A673 (cell line): ENCODE results near the gene ATRNL1. TPM values are rescaled to one million over a fixed set of nuclear protein-coding genes. Genes with fewer than 3 reads are reported as not detected.

Experiments used
- BruUV-seq: library from RNA; stranded (reverse); fragments of 400-500 nt; replicated peaks from 2 replicates; lab custom pipeline; 2021; lab: Mats Ljungman, UMichigan
- CTCF ChIA-PET: fragments of 300-600 bp; sonication (Branson Sonifier 250); formaldehyde crosslinking; loops from one replicate; lab custom pipeline; 2022; ENCODE audit warnings: antibody characterized with exemption; lab: Charles Lee
- POLR2A ChIA-PET: fragments of 300-600 bp; sonication (Branson Sonifier 250); formaldehyde crosslinking; loops from one replicate; lab custom pipeline; 2022; ENCODE audit warnings: antibody characterized with exemption; ENCODE audit not compliant: low non-redundant PET; lab: Charles Lee
- DNase-seq: peaks from one replicate; pipeline ENCODE4 v3.0.0-alpha.2; 2015; ENCODE audit warnings: low spot score
- H3K27ac ChIP-seq: fragments of 200-600 bp; sonication (generic); 2 replicates; pipeline ENCODE4 v1.5.1; 2016; ENCODE audit warnings: mixed run types, low read depth, mild to moderate bottlenecking, mixed read lengths, antibody characterized with exemption, low read length; ENCODE audit not compliant: poor library complexity, severe bottlenecking
- H3K27me3 ChIP-seq: fragments of 200-600 bp; sonication (generic); replicated peaks from 2 replicates; pipeline ENCODE4 v1.6.1; 2017; ENCODE audit warnings: mixed run types, low read depth, mild to moderate bottlenecking, mixed read lengths, antibody characterized with exemption, low read length; ENCODE audit not compliant: insufficient read depth, poor library complexity
- H3K36me3 ChIP-seq: fragments of 200-600 bp; sonication (generic); 2 replicates; pipeline ENCODE4 v1.6.1; 2016; ENCODE audit warnings: mixed run types, mild to moderate bottlenecking, mixed read lengths, antibody characterized with exemption, low read length; ENCODE audit not compliant: insufficient read depth, poor library complexity, severe bottlenecking
- H3K4me1 ChIP-seq: fragments of 200-600 bp; sonication (generic); 2 replicates; pipeline ENCODE4 v1.6.1; 2017; ENCODE audit warnings: mixed run types, mild to moderate bottlenecking, mixed read lengths, antibody characterized with exemption, low read length; ENCODE audit not compliant: insufficient read depth, poor library complexity, severe bottlenecking
- H3K4me3 ChIP-seq: fragments of 200-600 bp; sonication (generic); 2 replicates; pipeline ENCODE4 v1.5.1; 2016; ENCODE audit warnings: low read depth, mixed run types, mild to moderate bottlenecking, mixed read lengths, low read length; ENCODE audit not compliant: poor library complexity, severe bottlenecking
- H3K9me3 ChIP-seq: fragments of 200-600 bp; sonication (generic); 2 replicates; pipeline ENCODE4 v1.6.1; 2016; ENCODE audit warnings: mixed run types, low read depth, mild to moderate bottlenecking, mixed read lengths, antibody characterized with exemption, low read length; ENCODE audit not compliant: poor library complexity, severe bottlenecking
- CTCF ChIP-seq: fragments of 300-800, 200-600 bp; sonication (generic); conservative IDR thresholded peaks from 2 replicates; pipeline ENCODE4 v1.5.1; 2017; ENCODE audit warnings: low read depth, mild to moderate bottlenecking, antibody characterized with exemption, low read length, moderate library complexity, mixed read lengths
- EZH2 ChIP-seq: fragments of 200-600 bp; sonication (generic); IDR thresholded peaks from 2 replicates; pipeline ENCODE4 v1.6.1; 2017; ENCODE audit warnings: borderline replicate concordance, low read depth, mild to moderate bottlenecking, mixed read lengths, antibody characterized with exemption, low read length; ENCODE audit not compliant: poor library complexity, severe bottlenecking
- intact Hi-C: fragments of 100-400 bp; cut with micrococcal nuclease; formaldehyde crosslinking; loops from one replicate; pipeline ENCODE4 v1.10.0; 2022; ENCODE audit not compliant: unreplicated experiment
- total RNA-seq: library from RNA; stranded (reverse); gene quantifications from 2 replicates; pipeline ENCODE4 v1.2.3, GENCODE V29; 2021

Gene ATRNL1
- total RNA-seq, 1 experiment from 2014 or later = 3.0 TPM

- H3K4me3 ChIP-seq = no peak overlapping the region
- intact Hi-C loops = no loop called here
- BruUV-seq = no TSS peak
- no peaks in the 10 kb centered on the region for H3K36me3 ChIP-seq
- H3K9me3 ChIP-seq = no peaks in the 10 kb centered on the region
- DNase-seq = no peak
- no peaks in the 10 kb centered on the region for H3K27me3 ChIP-seq
- CTCF ChIA-PET = no interaction called here
- no peak overlapping the region for H3K27ac ChIP-seq
- POLR2A ChIA-PET = no interaction called here
- TF ChIP-seq EZH2 = no peak
- TF ChIP-seq CTCF = no peak
- H3K4me1 ChIP-seq = no peaks in the 10 kb centered on the region
Observed at GRCh38 chr10:115456812-115457211, 363.6 kb downstream of the ATRNL1 start.

- Histone ChIP-seq H3K9me3 (no peaks in the 10 kb centered on the region), H3K36me3 (no peaks in the 10 kb centered on the region), H3K4me3 (no peak overlapping the region), H3K27me3 (no peaks in the 10 kb centered on the region), H3K27ac (no peak overlapping the region), H3K4me1 (no peaks in the 10 kb centered on the region)
- POLR2A ChIA-PET = no interaction called here
- TF ChIP-seq CTCF = no peak
- no peak for TF ChIP-seq EZH2
- intact Hi-C loops = no loop called here
- CTCF ChIA-PET = no interaction called here
- DNase-seq = no peak
- no TSS peak for BruUV-seq
Observed at GRCh38 chr10:115483294-115483693, 390.1 kb downstream of the ATRNL1 start.

- Histone ChIP-seq H3K36me3 (no peaks in the 10 kb centered on the region), H3K27me3 (peaks cover 9% of the 10 kb centered on the region), H3K27ac (no peak overlapping the region), H3K4me1 (no peaks in the 10 kb centered on the region), H3K4me3 (no peak overlapping the region), H3K9me3 (no peaks in the 10 kb centered on the region)
- TF ChIP-seq EZH2 (no peak), CTCF (no peak)
- ChIA-PET POLR2A (no interaction called here), CTCF (no interaction called here)
- no peak for DNase-seq
- intact Hi-C loops = no loop called here
- BruUV-seq = no TSS peak
Observed at GRCh38 chr10:115491526-115492140, 398.5 kb downstream of the ATRNL1 start.
